ENCODE results near the gene C12orf75.
"Not testable (repeated sequence)": the region's sequence is repeated elsewhere in the genome, so short reads cannot be mapped to it uniquely, and the experiment has no call there.

Gene C12orf75

DNA sequence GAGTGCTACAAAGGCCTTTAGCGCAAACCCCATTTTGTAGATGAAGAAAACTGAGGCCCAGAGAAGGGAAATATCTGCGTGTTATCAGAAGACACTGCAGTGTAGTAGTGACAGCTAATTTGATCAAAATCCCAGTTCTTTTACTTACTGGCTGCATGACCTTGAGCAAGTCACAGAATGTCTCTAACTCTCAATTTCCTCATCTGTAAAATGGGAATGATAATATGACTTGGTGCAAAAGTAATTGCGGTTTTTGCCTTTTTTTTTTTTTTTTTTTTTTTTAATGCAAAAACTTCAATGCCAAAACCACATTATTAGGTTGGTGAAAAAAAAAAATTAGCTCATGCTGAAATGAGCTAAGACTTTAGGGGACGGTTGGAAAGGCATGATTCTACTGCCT is 69.7 kb downstream of the C12orf75 start:
- Histone ChIP-seq H3K4me3 (ENCODE audit: low read length) (no peak overlapping the region), H3K36me3 (ENCODE audit: insufficient read depth, low read length) (no peaks in the 10 kb centered on the region), H3K9ac (ENCODE audit: low read depth, low read length) (no peak overlapping the region), H3K4me1 (ENCODE audit: insufficient read depth, low read length) (no peaks in the 10 kb centered on the region), H3K27me3 (ENCODE audit: insufficient read depth, low read length) (no peaks in the 10 kb centered on the region), H3K9me3 (ENCODE audit: insufficient read depth, low read depth, low read length) (peaks cover 5% of the 10 kb centered on the region; the same call in 1 of the 2 replicates), H3K27ac (ENCODE audit: low read depth, low read length) (no peak overlapping the region)
- WGBS, result 98% methylated on average over 3 of the region's 4 CpGs

DNA sequence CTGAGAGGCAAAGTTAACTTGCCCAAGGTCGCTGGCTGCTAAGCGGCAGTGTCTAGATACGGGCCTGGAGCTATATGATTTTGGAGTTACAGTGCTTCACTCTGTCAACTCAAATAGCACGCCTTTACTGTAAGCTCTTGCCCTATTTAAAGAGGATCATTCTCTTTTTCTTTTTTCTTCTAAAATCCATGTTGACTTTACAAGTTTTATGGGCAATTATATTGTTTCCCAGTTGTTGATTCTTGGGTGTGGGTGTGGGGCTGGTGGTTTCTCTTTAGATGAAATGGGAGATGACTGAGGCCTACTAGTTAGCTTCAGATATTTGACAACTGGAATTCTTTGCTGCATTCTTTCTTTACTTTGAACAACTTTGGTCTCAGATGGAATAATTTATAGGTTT is 70.7 kb downstream of the C12orf75 start:
- WGBS, result 98% methylated on average over 4 of the region's 4 CpGs
- H3K27ac ChIP-seq (ENCODE audit: low read depth, low read length), result no peak overlapping the region
- H3K9me3 ChIP-seq (ENCODE audit: insufficient read depth, low read depth, low read length), result peaks cover 5% of the 10 kb centered on the region; the same call in 1 of the 2 replicates

DNA sequence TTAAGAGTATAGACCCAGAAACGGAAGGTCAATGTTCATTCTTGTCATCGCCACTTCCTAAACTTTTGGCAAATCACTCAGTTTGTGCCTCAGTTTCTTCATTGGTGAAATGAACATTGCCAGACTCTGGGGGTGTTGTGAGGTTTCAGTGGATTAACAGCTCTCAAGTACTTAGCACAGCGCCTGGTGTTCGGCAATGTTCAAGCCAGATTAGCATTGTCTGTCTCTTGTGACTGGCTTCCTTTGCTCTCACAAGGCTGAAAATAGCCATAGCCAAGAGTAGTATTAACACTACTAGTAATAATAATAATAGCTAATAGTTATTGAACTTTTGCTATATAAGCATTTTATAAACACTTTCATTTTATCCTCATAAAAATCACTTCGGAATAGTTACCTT is 71.9 kb downstream of the C12orf75 start:
- no peaks in the 10 kb centered on the region for H3K27me3 ChIP-seq (ENCODE audit: insufficient read depth, low read length)
- H3K4me1 ChIP-seq (ENCODE audit: insufficient read depth, low read length), result no peaks in the 10 kb centered on the region
- no peak overlapping the region for H3K4me3 ChIP-seq (ENCODE audit: low read length)
- no peak overlapping the region for H3K9ac ChIP-seq (ENCODE audit: low read depth, low read length)
- 93% methylated on average over 5 of the region's 5 CpGs for WGBS
- no peaks in the 10 kb centered on the region for H3K36me3 ChIP-seq (ENCODE audit: insufficient read depth, low read length)
- H3K27ac ChIP-seq (ENCODE audit: low read depth, low read length), result no peak overlapping the region
- H3K9me3 ChIP-seq (ENCODE audit: insufficient read depth, low read depth, low read length), result peaks cover 5% of the 10 kb centered on the region; the same call in 1 of the 2 replicates

More for the DNA sequence above, 70.7 kb downstream of the C12orf75 start:
- no peaks in the 10 kb centered on the region for H3K4me1 ChIP-seq (ENCODE audit: insufficient read depth, low read length)
- no peak overlapping the region for H3K4me3 ChIP-seq (ENCODE audit: low read length)
- H3K9ac ChIP-seq (ENCODE audit: low read depth, low read length), result no peak overlapping the region
- H3K36me3 ChIP-seq (ENCODE audit: insufficient read depth, low read length), result no peaks in the 10 kb centered on the region
- H3K27me3 ChIP-seq (ENCODE audit: insufficient read depth, low read length), result no peaks in the 10 kb centered on the region

DNA sequence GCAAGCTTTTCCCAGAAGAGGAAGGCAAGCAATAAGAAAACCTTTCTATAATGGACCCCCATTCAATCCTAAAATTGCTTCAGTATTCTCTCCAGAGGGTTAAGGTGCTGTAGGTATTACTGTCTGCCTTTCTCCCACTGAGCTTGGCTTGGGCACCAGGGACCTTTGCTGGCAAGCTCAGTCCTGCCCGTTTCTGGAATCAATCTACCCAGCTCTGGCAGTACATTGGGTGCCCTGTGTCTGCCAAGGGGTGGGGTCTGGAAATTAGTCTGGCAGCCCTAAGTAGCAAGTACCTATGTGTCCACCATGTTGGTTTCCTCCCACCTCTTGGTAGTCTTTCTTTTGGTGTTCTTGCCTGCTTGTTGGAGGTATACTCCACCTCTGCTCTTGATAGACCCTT is 72.6 kb downstream of the C12orf75 start:
- H3K27ac ChIP-seq (ENCODE audit: low read depth, low read length), result no peak overlapping the region
- no peak overlapping the region for H3K9ac ChIP-seq (ENCODE audit: low read depth, low read length)
- no peak overlapping the region for H3K4me3 ChIP-seq (ENCODE audit: low read length)
- no peaks in the 10 kb centered on the region for H3K4me1 ChIP-seq (ENCODE audit: insufficient read depth, low read length)
- H3K27me3 ChIP-seq (ENCODE audit: insufficient read depth, low read length), result no peaks in the 10 kb centered on the region
- peaks cover 5% of the 10 kb centered on the region; the same call in 1 of the 2 replicates for H3K9me3 ChIP-seq (ENCODE audit: insufficient read depth, low read depth, low read length)
- WGBS, result 96% methylated on average over 1 of the region's 1 CpG
- no peaks in the 10 kb centered on the region for H3K36me3 ChIP-seq (ENCODE audit: insufficient read depth, low read length)

DNA sequence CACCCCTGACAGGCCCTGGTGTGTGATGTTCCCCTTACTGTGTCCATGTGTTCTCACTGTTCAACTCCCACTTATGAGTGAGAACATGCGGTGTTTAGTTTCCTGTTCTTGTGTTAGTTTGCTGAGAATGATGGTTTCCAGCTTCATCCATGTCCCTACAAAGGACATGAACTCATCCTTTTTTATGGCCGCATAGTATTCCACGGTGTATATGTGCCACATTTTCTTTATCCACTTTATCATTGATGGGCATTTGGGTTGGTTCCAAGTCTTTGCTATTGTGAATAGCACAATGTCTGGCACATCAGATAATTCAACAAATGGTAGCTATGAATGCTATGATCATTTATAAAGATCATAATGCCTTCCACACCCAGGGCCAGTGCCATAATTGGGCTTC is 73.6 kb downstream of the C12orf75 start:
- H3K9me3 ChIP-seq (ENCODE audit: insufficient read depth, low read depth, low read length); H3K36me3 ChIP-seq (ENCODE audit: insufficient read depth, low read length); H3K4me1 ChIP-seq (ENCODE audit: insufficient read depth, low read length); H3K4me3 ChIP-seq (ENCODE audit: low read length); H3K27me3 ChIP-seq (ENCODE audit: insufficient read depth, low read length); H3K27ac ChIP-seq (ENCODE audit: low read depth, low read length); H3K9ac ChIP-seq (ENCODE audit: low read depth, low read length): not testable (repeated sequence)
- WGBS, result no CpG with 5 or more reads among the region's 3 CpGs

DNA sequence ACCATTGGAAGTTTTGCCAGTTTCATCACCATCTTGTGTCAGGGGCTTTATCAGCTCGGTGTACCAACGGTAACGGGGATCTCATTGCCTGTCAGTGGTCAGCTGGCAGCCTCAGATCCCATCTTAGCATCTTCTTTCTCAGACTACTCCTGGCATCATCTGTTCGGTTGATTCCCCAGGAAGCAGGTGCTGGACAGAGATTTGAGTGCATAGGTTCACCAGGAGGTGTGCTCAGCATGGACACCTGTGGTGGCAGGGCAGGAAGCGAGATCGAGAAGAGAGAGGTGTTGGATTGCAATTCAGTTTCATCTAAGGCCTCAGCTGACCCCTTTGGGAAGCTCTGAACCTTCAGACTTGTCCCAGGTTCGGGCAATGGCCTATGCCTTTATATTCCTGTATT is 76.0 kb downstream of the C12orf75 start:
- H3K36me3 ChIP-seq (ENCODE audit: insufficient read depth, low read length), result no peaks in the 10 kb centered on the region
- peaks cover 5% of the 10 kb centered on the region; the same call in 1 of the 2 replicates for H3K9me3 ChIP-seq (ENCODE audit: insufficient read depth, low read depth, low read length)
- H3K9ac ChIP-seq (ENCODE audit: low read depth, low read length), result no peak overlapping the region
- H3K27ac ChIP-seq (ENCODE audit: low read depth, low read length), result no peak overlapping the region
- no peak overlapping the region for H3K4me3 ChIP-seq (ENCODE audit: low read length)
- H3K27me3 ChIP-seq (ENCODE audit: insufficient read depth, low read length), result no peaks in the 10 kb centered on the region
- H3K4me1 ChIP-seq (ENCODE audit: insufficient read depth, low read length), result peaks cover 7% of the 10 kb centered on the region; the same call in 1 of the 2 replicates
- 93% methylated on average over 7 of the region's 7 CpGs for WGBS

DNA sequence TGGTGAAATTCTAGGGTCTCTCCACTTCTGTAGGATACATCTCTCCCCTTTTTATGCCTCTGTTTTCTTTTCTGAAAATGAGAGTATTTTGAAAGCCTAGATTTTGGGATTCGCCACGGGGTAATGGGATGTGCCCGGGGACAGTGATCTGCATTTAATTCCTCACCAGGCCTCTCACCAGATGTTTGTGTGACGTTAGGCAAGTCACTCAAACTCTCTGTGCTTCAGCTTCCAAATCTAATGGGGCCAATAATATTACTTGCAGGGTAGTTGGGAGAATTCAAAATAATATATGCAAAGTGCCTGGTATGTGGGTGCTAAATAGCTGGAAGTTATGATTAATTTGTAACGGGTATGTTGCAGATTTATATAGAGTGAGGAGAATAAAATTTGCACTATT is 78.8 kb downstream of the C12orf75 start:
- Histone ChIP-seq H3K4me1 (ENCODE audit: insufficient read depth, low read length) (peaks cover 7% of the 10 kb centered on the region; the same call in 1 of the 2 replicates), H3K9ac (ENCODE audit: low read depth, low read length) (no peak overlapping the region), H3K36me3 (ENCODE audit: insufficient read depth, low read length) (no peaks in the 10 kb centered on the region), H3K4me3 (ENCODE audit: low read length) (no peak overlapping the region), H3K9me3 (ENCODE audit: insufficient read depth, low read depth, low read length) (peaks cover 3% of the 10 kb centered on the region; the same call in 1 of the 2 replicates), H3K27ac (ENCODE audit: low read depth, low read length) (no peak overlapping the region), H3K27me3 (ENCODE audit: insufficient read depth, low read length) (no peaks in the 10 kb centered on the region)
- 98% methylated on average over 5 of the region's 5 CpGs for WGBS

DNA sequence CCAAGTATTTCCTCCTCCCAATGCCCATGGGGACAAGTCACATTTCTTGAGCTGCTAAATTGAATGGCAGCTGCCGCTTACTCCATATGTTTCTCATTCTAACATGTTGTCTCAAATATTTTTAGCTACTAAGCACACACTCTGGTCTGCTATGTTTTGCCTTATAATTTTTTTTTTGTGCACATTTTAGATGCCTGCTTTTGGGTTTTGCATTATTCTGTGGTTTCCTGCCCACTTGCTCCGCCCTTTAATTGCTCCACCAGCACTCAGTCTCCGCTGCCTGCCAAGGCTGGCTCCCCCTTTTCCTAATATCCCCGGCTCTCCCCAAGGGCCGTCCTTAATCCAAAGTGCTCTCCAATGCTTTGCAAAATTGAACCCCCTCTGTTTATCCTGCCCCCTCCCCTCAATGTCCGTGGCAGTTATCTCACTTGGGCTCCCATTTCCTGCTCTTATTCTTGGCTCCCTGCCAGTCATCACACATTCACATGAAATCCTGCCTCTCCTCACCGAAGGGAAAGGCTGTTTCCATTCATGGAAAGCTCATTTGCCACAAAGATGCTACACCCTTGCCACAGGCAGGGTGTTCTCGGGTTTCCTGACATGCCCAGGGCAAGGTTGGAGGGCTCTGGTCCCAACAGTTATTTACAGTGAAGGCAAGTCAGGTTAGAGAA is 79.4 kb downstream of the C12orf75 start:
- WGBS, result 71% methylated on average over 8 of the region's 8 CpGs

DNA sequence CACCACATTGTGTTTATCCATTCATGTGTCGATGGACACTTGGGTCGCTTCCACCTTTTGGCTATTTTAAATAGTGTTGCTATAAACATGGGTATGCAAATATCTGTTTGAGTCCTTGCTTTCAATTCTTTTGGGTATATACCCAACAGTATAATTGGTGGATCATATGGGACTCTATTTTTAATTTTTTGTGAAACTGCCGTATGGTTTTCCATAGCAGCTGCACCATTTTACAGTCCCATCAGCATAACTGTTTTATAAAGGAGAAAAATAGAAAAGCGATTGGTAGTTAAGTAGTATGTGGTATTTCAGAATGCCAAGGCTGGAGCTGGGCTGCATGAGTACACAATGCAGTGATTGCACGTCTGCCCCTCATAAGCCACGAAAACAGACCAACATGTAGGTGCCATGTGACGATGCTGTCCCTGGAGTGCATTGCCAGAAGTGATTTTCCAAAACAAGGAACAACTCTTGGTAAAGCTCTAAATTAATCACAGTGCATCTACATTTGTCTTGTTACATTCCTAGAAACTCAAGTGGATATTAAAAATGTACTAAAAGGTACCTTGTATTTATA is 83.5 kb downstream of the C12orf75 start:
- Histone ChIP-seq H3K9me3 (ENCODE audit: insufficient read depth, low read depth, low read length) (no peaks in the 10 kb centered on the region), H3K9ac (ENCODE audit: low read depth, low read length) (no peak overlapping the region), H3K4me1 (ENCODE audit: insufficient read depth, low read length) (peaks cover 7% of the 10 kb centered on the region; the same call in 1 of the 2 replicates), H3K4me3 (ENCODE audit: low read length) (no peak overlapping the region), H3K27me3 (ENCODE audit: insufficient read depth, low read length) (no peaks in the 10 kb centered on the region), H3K36me3 (ENCODE audit: insufficient read depth, low read length) (no peaks in the 10 kb centered on the region), H3K27ac (ENCODE audit: low read depth, low read length) (no peak overlapping the region)
- WGBS, result 96% methylated on average over 6 of the region's 7 CpGs

More for the DNA sequence above, 79.4 kb downstream of the C12orf75 start:
- peaks cover 7% of the 10 kb centered on the region; the same call in 1 of the 2 replicates for H3K4me1 ChIP-seq (ENCODE audit: insufficient read depth, low read length)
- H3K9ac ChIP-seq (ENCODE audit: low read depth, low read length), result no peak overlapping the region
- no peaks in the 10 kb centered on the region for H3K36me3 ChIP-seq (ENCODE audit: insufficient read depth, low read length)
- no peaks in the 10 kb centered on the region for H3K27me3 ChIP-seq (ENCODE audit: insufficient read depth, low read length)
- H3K27ac ChIP-seq (ENCODE audit: low read depth, low read length), result no peak overlapping the region
- no peak overlapping the region for H3K4me3 ChIP-seq (ENCODE audit: low read length)
- no peaks in the 10 kb centered on the region for H3K9me3 ChIP-seq (ENCODE audit: insufficient read depth, low read depth, low read length)

DNA sequence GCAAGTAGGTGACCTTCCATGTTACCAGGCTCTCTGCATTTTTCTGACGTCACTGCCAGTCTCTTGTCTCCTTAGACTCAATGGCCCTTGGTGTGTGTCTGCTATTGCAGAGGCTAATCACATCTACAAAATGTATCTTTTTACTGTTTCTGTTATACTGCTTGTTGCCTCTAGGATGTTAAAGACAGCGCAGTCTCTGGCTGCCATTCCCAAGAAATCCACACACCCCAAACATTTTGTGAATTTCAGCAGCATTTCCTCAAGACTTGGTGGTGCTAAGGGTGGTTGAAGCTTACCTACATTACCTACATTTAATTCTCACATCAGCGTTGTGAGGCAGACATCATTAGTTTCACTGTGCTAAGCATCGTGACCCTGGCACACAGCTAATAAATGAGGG is 87.2 kb downstream of the C12orf75 start:
- Histone ChIP-seq H3K27me3 (ENCODE audit: insufficient read depth, low read length) (no peaks in the 10 kb centered on the region), H3K4me3 (ENCODE audit: low read length) (no peak overlapping the region), H3K27ac (ENCODE audit: low read depth, low read length) (no peak overlapping the region), H3K9me3 (ENCODE audit: insufficient read depth, low read depth, low read length) (no peaks in the 10 kb centered on the region), H3K36me3 (ENCODE audit: insufficient read depth, low read length) (no peaks in the 10 kb centered on the region), H3K4me1 (ENCODE audit: insufficient read depth, low read length) (no peaks in the 10 kb centered on the region; the same call in 1 of the 2 replicates), H3K9ac (ENCODE audit: low read depth, low read length) (no peak overlapping the region)
- 98% methylated on average over 4 of the region's 4 CpGs for WGBS

DNA sequence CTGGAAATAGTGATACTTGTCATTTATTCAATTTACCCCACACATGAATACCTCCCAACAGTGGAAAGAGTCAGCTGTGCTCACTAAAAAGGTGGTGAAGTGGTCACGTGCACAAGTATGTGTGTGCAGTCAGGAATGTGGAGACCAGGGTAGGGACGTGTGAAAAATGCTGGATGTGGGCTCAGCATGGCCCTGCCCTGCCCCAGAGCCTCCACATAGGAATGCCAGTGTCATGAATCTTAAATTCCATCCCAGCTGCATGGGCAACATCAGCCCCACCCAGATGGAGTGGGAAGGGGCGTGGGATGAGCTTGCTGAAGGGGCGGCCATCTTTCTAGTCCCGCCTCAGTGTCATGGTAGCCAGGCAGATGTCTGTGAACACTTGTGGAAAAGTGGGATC is 87.7 kb downstream of the C12orf75 start:
- no peaks in the 10 kb centered on the region for H3K36me3 ChIP-seq (ENCODE audit: insufficient read depth, low read length)
- H3K9ac ChIP-seq (ENCODE audit: low read depth, low read length), result no peak overlapping the region
- H3K9me3 ChIP-seq (ENCODE audit: insufficient read depth, low read depth, low read length), result no peaks in the 10 kb centered on the region
- no peak overlapping the region for H3K27ac ChIP-seq (ENCODE audit: low read depth, low read length)
- no peaks in the 10 kb centered on the region; the same call in 1 of the 2 replicates for H3K4me1 ChIP-seq (ENCODE audit: insufficient read depth, low read length)
- no peak overlapping the region for H3K4me3 ChIP-seq (ENCODE audit: low read length)
- WGBS, result 88% methylated on average over 5 of the region's 5 CpGs
- no peaks in the 10 kb centered on the region for H3K27me3 ChIP-seq (ENCODE audit: insufficient read depth, low read length)

Data from HUES64 (cell line).